MCF 10A (cell line): Measurements from ENCODE around the gene MED12L. TPM values are rescaled to one million over a fixed set of nuclear protein-coding genes. Genes with fewer than 3 reads are reported as not detected.

ENCODE experiments used
- BruUV-seq: library from RNA; stranded (reverse); fragments of 400-500 nt; replicated peaks from 2 replicates; lab custom pipeline; 2021; lab: Mats Ljungman, UMichigan
- CTCF ChIA-PET: fragments of 300-600 bp; sonication (Branson Sonifier 250); formaldehyde crosslinking; extraction: SDS; loops from one replicate; lab custom pipeline; 2021; ENCODE audit warnings: antibody characterized with exemption, inconsistent platforms; lab: Yijun Ruan, JAX
- POLR2A ChIA-PET: fragments of 300-600, 350-650 bp; sonication (Branson Sonifier 250); formaldehyde crosslinking; extraction: SDS; loops from one replicate; lab custom pipeline; 2020; ENCODE audit warnings: antibody characterized with exemption, inconsistent platforms; lab: Yijun Ruan, JAX
- DNase-seq: peaks from one replicate; pipeline ENCODE4 v3.0.0-alpha.2; 2018; ENCODE audit not compliant: unreplicated experiment
- H3K27ac Mint-ChIP-seq: one replicate; pipeline ENCODE4 v1.8.0; 2022; ENCODE audit warnings: mild to moderate bottlenecking, low read depth, mixed read lengths; ENCODE audit not compliant: unreplicated experiment
- H3K27me3 Mint-ChIP-seq: one replicate; pipeline ENCODE4 v1.8.0; 2022; ENCODE audit warnings: mixed read lengths; ENCODE audit not compliant: insufficient read depth, unreplicated experiment
- H3K36me3 Mint-ChIP-seq: one replicate; pipeline ENCODE4 v1.8.0; 2022; ENCODE audit warnings: mild to moderate bottlenecking, moderate library complexity, mixed read lengths; ENCODE audit not compliant: insufficient read depth, unreplicated experiment
- H3K4me1 Mint-ChIP-seq: one replicate; pipeline ENCODE4 v1.8.0; 2022; ENCODE audit warnings: mixed read lengths; ENCODE audit not compliant: insufficient read depth, unreplicated experiment
- H3K4me3 Mint-ChIP-seq: one replicate; pipeline ENCODE4 v1.8.0; 2022; ENCODE audit warnings: mild to moderate bottlenecking, moderate library complexity, mixed read lengths; ENCODE audit not compliant: unreplicated experiment
- H3K9me3 Mint-ChIP-seq: one replicate; pipeline ENCODE4 v1.8.0; 2022; ENCODE audit warnings: mixed read lengths; ENCODE audit not compliant: unreplicated experiment
- CTCF ChIP-seq: fragments of 200-600 bp; IDR thresholded peaks from one replicate; pipeline ENCODE4 v1.8.0; 2022; ENCODE audit warnings: antibody characterized with exemption, mild to moderate bottlenecking; ENCODE audit not compliant: unreplicated experiment
- intact Hi-C: fragments of 100-400 bp; cut with micrococcal nuclease; formaldehyde crosslinking; loops from 2 replicates; pipeline ENCODE4 v1.14.1; 2022
- total RNA-seq: library from RNA; stranded (reverse); gene quantifications from 2 replicates; pipeline ENCODE4 v1.2.3, GENCODE V29; 2022

MED12L gene
- total RNA-seq, 1 experiment from 2014 or later, result 0.47 TPM

GRCh38 chr3:151283387-151283786, 197.9 kb downstream of the MED12L start:
- intact Hi-C loops, result loop anchor here (1.0 to 2.0 kb wide), 3 partner anchors 56 to 555 kb away; no protein-coding TSS in a partner anchor
- ChIA-PET POLR2A (interaction anchor here (1.3 kb wide), 1 partner anchor 24 kb away, joined by 3 read pairs; no protein-coding TSS in a partner anchor), CTCF (interaction anchor here (0.6 to 6.4 kb wide), 7 partner anchors 43 to 116 kb away, joined by 3 to 107 read pairs (median 51); no protein-coding TSS in a partner anchor)
- Mint-ChIP-seq H3K27me3 (no peaks in the 10 kb centered on the region), H3K4me1 (no peaks in the 10 kb centered on the region), H3K27ac (no peak overlapping the region), H3K4me3 (no peak overlapping the region), H3K9me3 (no peaks in the 10 kb centered on the region), H3K36me3 (no peaks in the 10 kb centered on the region)
- TF ChIP-seq CTCF, result no peak
- DNase-seq, result no peak
- no TSS peak for BruUV-seq

- Mint-ChIP-seq H3K27ac (no peak overlapping the region), H3K4me3 (no peak overlapping the region), H3K36me3 (no peaks in the 10 kb centered on the region), H3K4me1 (no peaks in the 10 kb centered on the region), H3K27me3 (no peaks in the 10 kb centered on the region), H3K9me3 (no peaks in the 10 kb centered on the region)
- TF ChIP-seq CTCF, result no peak
- ChIA-PET POLR2A (interaction anchor here (0.6 to 1.3 kb wide), 3 partner anchors 23 to 116 kb away, joined by 3 to 4 read pairs (median 3); no protein-coding TSS in a partner anchor), CTCF (interaction anchor here (0.6 to 6.4 kb wide), 11 partner anchors 9 to 126 kb away, joined by 3 to 67 read pairs (median 3); no protein-coding TSS in a partner anchor)
- no TSS peak for BruUV-seq
- DNase-seq, result no peak
- intact Hi-C loops, result loop anchor here (1.0 to 2.0 kb wide), 3 partner anchors 57 to 555 kb away; no protein-coding TSS in a partner anchor
Measured at GRCh38 chr3:151283907-151284461, 198.5 kb downstream of the MED12L start.

- no peaks in the 10 kb centered on the region for H3K36me3 Mint-ChIP-seq
- DNase-seq, result no peak
- intact Hi-C loops, result no loop called here
- no TSS peak for BruUV-seq
- ChIA-PET POLR2A (interaction anchor here (0.7 to 1.6 kb wide), 2 partner anchors 42 to 167 kb away, joined by 3 to 9 read pairs; no protein-coding TSS in a partner anchor), CTCF (interaction anchor here (0.8 to 6.4 kb wide), 6 partner anchors 42 to 151 kb away, joined by 3 to 67 read pairs (median 3); no protein-coding TSS in a partner anchor)
- TF ChIP-seq CTCF, result no peak
- no peaks in the 10 kb centered on the region for H3K4me1 Mint-ChIP-seq
- no peak overlapping the region for H3K27ac Mint-ChIP-seq
- no peaks in the 10 kb centered on the region for H3K27me3 Mint-ChIP-seq
- H3K4me3 Mint-ChIP-seq, result no peak overlapping the region
- no peaks in the 10 kb centered on the region for H3K9me3 Mint-ChIP-seq
Measured at GRCh38 chr3:151285940-151286339, 200.5 kb downstream of the MED12L start.

- no peak for DNase-seq
- CTCF ChIA-PET, result interaction anchor here (0.5 to 6.4 kb wide), 8 partner anchors 27 to 605 kb away, joined by 3 to 67 read pairs (median 4); partner anchors contain the start of genes ERICH6 and GPR87
- no peaks in the 10 kb centered on the region for H3K9me3 Mint-ChIP-seq
- intact Hi-C loops, result no loop called here
- BruUV-seq, result no TSS peak
- H3K4me3 Mint-ChIP-seq, result no peak overlapping the region
- POLR2A ChIA-PET, result interaction anchor here (0.6 to 1.8 kb wide), 4 partner anchors 16 to 121 kb away, joined by 3 to 6 read pairs (median 4); no protein-coding TSS in a partner anchor
- no peak for TF ChIP-seq CTCF
- no peaks in the 10 kb centered on the region for H3K27me3 Mint-ChIP-seq
- H3K4me1 Mint-ChIP-seq, result no peaks in the 10 kb centered on the region
- H3K27ac Mint-ChIP-seq, result no peak overlapping the region
- H3K36me3 Mint-ChIP-seq, result peaks cover 26% of the 10 kb centered on the region
Measured at GRCh38 chr3:151289445-151289844, 204.0 kb downstream of the MED12L start.
